ENCODE data around the gene TAF1C. TPM values are rescaled to one million over a fixed set of nuclear protein-coding genes. Genes with fewer than 3 reads are reported as not detected.
A peak's percentile ranks its signal among the peaks of the same experiment; 100 is the strongest.

The TAF1C gene
- polyA plus RNA-seq, 1 of the 3 experiments (the other 2 are of a cell fraction) = 49.3 TPM

DNA sequence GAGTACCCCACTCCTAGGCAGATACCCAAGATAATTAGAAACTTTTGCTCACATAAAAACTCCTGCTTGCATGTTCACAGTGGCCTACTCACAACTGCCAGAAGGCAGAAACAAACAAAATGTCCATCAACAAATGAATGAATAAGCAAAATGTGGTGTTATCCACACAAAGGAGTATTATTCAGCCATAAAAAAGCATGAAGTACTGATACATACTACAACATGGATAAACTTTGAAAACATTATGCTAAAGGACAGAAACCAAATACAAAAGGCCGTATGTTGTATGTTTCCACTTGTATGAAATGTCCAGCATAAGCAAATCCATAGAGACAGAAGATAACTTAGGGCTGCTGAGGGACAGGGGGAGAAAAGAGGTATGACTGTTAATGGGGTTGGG is 43.8 kb downstream of the TAF1C start:
- Histone ChIP-seq H3K36me3 (replicated peaks in 1 of 2; ENCODE audit: control insufficient read depth in 1 of 2, insufficient read depth in 2 of 2, low read length in 1 of 2) (no peaks in the 10 kb centered on the region), H3K27me3 (ENCODE audit: insufficient read depth) (peaks cover 8% of the 10 kb centered on the region; the same call in 1 of the 2 replicates), H3K4me2 (peak overlapping the region; percentile 96; the same call in 1 of the 2 replicates), H2AFZ (ENCODE audit: low read depth) (no peak overlapping the region), H3K27ac (ENCODE audit: low read depth in 2 of 2, low read length in 1 of 2) (no peak overlapping the region), H3K79me2 (ENCODE audit: insufficient read depth) (peaks cover 55% of the 10 kb centered on the region), H3K9ac (no peak overlapping the region), H3F3A (replicated peaks; ENCODE audit: insufficient read depth) (no peaks in the 10 kb centered on the region), H3K4me3 (ENCODE audit: low read depth in 2 of 2, low read length in 1 of 2) (no peak overlapping the region), H3K9me2 (no peaks in the 10 kb centered on the region), H3K9me3 (no peaks in the 10 kb centered on the region), H3K4me1 (ENCODE audit: control insufficient read depth in 1 of 2, insufficient read depth in 2 of 2, low read depth in 1 of 2, low read length in 1 of 2) (peaks cover 0 to 5% of the 10 kb centered on the region in 2 experiments; a peak in 1 of 4 replicates), H4K20me1 (ENCODE audit: insufficient read depth) (peaks cover 14% of the 10 kb centered on the region)
- ChIA-PET CTCF (interaction anchor here (1.2 to 2.3 kb wide), 4 partner anchors 11 to 44 kb away, joined by 3 to 6 read pairs (median 5); partner anchors contain the start of gene MBTPS1), POLR2A (no interaction called here)
- no peak for DNase-seq
- WGBS (ENCODE audit: low lambda C conversion rate) = 91% methylated on average over 1 of the region's 1 CpG
- TF ChIP-seq YY1 (IDR thresholded peaks at IDR 0.05; ENCODE audit: low read depth) (no peak), RAD21 (IDR thresholded peaks at IDR 0.05; ENCODE audit: low read length) (no peak), ELF1 (IDR thresholded peaks at IDR 0.05) (no peak), FOSL2 (IDR thresholded peaks at IDR 0.05; ENCODE audit: borderline replicate concordance, low read depth) (no peak), TCF12 (IDR thresholded peaks at IDR 0.05) (no peak), RCOR1 (IDR thresholded peaks at IDR 0.05; ENCODE audit: low read length) (no peak), CHD2 (IDR thresholded peaks at IDR 0.05; ENCODE audit: low read length, partially characterized antibody) (no peak)
- TF ChIP-seq, protein P1, sequence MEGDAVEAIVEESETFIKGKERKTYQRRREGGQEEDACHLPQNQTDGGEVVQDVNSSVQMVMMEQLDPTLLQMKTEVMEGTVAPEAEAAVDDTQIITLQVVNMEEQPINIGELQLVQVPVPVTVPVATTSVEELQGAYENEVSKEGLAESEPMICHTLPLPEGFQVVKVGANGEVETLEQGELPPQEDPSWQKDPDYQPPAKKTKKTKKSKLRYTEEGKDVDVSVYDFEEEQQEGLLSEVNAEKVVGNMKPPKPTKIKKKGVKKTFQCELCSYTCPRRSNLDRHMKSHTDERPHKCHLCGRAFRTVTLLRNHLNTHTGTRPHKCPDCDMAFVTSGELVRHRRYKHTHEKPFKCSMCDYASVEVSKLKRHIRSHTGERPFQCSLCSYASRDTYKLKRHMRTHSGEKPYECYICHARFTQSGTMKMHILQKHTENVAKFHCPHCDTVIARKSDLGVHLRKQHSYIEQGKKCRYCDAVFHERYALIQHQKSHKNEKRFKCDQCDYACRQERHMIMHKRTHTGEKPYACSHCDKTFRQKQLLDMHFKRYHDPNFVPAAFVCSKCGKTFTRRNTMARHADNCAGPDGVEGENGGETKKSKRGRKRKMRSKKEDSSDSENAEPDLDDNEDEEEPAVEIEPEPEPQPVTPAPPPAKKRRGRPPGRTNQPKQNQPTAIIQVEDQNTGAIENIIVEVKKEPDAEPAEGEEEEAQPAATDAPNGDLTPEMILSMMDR (IDR thresholded peaks at IDR 0.05) = no peak
- TF ChIP-seq, protein P2, sequence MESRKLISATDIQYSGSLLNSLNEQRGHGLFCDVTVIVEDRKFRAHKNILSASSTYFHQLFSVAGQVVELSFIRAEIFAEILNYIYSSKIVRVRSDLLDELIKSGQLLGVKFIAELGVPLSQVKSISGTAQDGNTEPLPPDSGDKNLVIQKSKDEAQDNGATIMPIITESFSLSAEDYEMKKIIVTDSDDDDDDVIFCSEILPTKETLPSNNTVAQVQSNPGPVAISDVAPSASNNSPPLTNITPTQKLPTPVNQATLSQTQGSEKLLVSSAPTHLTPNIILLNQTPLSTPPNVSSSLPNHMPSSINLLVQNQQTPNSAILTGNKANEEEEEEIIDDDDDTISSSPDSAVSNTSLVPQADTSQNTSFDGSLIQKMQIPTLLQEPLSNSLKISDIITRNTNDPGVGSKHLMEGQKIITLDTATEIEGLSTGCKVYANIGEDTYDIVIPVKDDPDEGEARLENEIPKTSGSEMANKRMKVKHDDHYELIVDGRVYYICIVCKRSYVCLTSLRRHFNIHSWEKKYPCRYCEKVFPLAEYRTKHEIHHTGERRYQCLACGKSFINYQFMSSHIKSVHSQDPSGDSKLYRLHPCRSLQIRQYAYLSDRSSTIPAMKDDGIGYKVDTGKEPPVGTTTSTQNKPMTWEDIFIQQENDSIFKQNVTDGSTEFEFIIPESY (IDR thresholded peaks at IDR 0.05; ENCODE audit: borderline replicate concordance, low read depth) = no peak
- TF ChIP-seq, protein P3, sequence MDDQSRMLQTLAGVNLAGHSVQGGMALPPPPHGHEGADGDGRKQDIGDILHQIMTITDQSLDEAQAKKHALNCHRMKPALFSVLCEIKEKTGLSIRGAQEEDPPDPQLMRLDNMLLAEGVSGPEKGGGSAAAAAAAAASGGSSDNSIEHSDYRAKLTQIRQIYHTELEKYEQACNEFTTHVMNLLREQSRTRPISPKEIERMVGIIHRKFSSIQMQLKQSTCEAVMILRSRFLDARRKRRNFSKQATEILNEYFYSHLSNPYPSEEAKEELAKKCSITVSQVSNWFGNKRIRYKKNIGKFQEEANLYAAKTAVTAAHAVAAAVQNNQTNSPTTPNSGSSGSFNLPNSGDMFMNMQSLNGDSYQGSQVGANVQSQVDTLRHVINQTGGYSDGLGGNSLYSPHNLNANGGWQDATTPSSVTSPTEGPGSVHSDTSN (IDR thresholded peaks at IDR 0.05) = no peak

DNA sequence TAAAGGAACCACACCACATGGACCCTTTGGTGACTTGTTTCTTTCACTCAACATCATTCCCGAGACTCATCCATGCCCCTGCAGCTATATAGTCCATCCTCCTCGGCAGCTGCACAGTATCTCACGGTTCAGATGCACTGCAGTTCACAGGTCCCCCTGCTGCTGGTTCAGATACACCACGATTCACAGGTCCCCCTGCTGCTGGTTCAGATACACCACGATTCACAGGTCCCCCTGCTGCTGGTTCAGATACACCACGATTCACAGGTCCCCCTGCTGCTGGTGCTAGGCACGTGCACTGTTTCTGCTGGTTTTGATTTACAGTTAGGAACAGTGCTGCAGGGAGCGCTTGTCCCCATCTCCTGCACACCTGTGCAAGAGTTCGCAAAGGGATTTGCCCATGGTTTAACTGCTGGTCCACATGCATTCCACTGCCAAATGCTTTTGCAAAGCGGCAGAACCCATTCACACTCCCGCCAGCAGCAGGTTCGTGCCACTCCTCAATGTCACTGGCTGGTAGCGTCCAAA is 45.6 kb downstream of the TAF1C start:
- no peak for DNase-seq
- no peaks in the 10 kb centered on the region for H3K36me3 ChIP-seq (replicated peaks in 1 of 2; ENCODE audit: control insufficient read depth in 1 of 2, insufficient read depth in 2 of 2, low read length in 1 of 2)
- POLR2A ChIA-PET = no interaction called here
- H3K27me3 ChIP-seq (ENCODE audit: insufficient read depth) = peaks cover 2% of the 10 kb centered on the region; the same call in 1 of the 2 replicates
- H3K9ac ChIP-seq = no peak overlapping the region
- H3K4me2 ChIP-seq = no peak overlapping the region
- peaks cover 68% of the 10 kb centered on the region for H3K79me2 ChIP-seq (ENCODE audit: insufficient read depth)
- WGBS (ENCODE audit: low lambda C conversion rate) = 76% methylated on average over 11 of the region's 13 CpGs
- no peak overlapping the region for H2AFZ ChIP-seq (ENCODE audit: low read depth)
- H3F3A ChIP-seq (replicated peaks; ENCODE audit: insufficient read depth) = no peaks in the 10 kb centered on the region
- peaks cover 0 to 5% of the 10 kb centered on the region in 2 experiments; a peak in 1 of 4 replicates for H3K4me1 ChIP-seq (ENCODE audit: control insufficient read depth in 1 of 2, insufficient read depth in 2 of 2, low read depth in 1 of 2, low read length in 1 of 2)
- peaks cover 18% of the 10 kb centered on the region for H4K20me1 ChIP-seq (ENCODE audit: insufficient read depth)
- H3K9me3 ChIP-seq = no peaks in the 10 kb centered on the region
- CTCF ChIA-PET = interaction anchor here (1.0 to 2.3 kb wide), 2 partner anchors 34 to 46 kb away, joined by 4 to 6 read pairs; partner anchors contain the start of gene TAF1C
- H3K4me3 ChIP-seq (ENCODE audit: low read depth in 2 of 2, low read length in 1 of 2) = no peak overlapping the region
- H3K27ac ChIP-seq (ENCODE audit: low read depth in 2 of 2, low read length in 1 of 2) = no peak overlapping the region
- no peaks in the 10 kb centered on the region for H3K9me2 ChIP-seq
- TF ChIP-seq MXI1 (IDR thresholded peaks at IDR 0.05; ENCODE audit: low read depth, low read length) (no peak), CHD2 (IDR thresholded peaks at IDR 0.05; ENCODE audit: low read length, partially characterized antibody) (no peak), ELF1 (IDR thresholded peaks at IDR 0.05) (no peak), RFX5 (IDR thresholded peaks at IDR 0.05; ENCODE audit: low read length) (no peak), FOXJ3 (CRISPR knock-in tag; IDR thresholded peaks at IDR 0.05) (no peak), JUND (IDR thresholded peaks at IDR 0.05) (no peak), TEAD4 (IDR thresholded peaks at IDR 0.05; ENCODE audit: borderline replicate concordance, insufficient read depth) (no peak), GABPA (IDR thresholded peaks at IDR 0.05; ENCODE audit: low read depth) (no peak), TAF1 (IDR thresholded peaks at IDR 0.05; ENCODE audit: borderline replicate concordance, low read depth, low read length) (no peak)
- TF ChIP-seq, protein P4, sequence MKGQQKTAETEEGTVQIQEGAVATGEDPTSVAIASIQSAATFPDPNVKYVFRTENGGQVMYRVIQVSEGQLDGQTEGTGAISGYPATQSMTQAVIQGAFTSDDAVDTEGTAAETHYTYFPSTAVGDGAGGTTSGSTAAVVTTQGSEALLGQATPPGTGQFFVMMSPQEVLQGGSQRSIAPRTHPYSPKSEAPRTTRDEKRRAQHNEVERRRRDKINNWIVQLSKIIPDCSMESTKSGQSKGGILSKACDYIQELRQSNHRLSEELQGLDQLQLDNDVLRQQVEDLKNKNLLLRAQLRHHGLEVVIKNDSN (IDR thresholded peaks at IDR 0.05; ENCODE audit: borderline replicate concordance, low read depth) = no peak
- TF ChIP-seq, protein P2 (IDR thresholded peaks at IDR 0.05; ENCODE audit: borderline replicate concordance, low read depth) = no peak
- TF ChIP-seq, protein P5, sequence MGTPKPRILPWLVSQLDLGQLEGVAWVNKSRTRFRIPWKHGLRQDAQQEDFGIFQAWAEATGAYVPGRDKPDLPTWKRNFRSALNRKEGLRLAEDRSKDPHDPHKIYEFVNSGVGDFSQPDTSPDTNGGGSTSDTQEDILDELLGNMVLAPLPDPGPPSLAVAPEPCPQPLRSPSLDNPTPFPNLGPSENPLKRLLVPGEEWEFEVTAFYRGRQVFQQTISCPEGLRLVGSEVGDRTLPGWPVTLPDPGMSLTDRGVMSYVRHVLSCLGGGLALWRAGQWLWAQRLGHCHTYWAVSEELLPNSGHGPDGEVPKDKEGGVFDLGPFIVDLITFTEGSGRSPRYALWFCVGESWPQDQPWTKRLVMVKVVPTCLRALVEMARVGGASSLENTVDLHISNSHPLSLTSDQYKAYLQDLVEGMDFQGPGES (IDR thresholded peaks at IDR 0.05; ENCODE audit: low read depth, low read length) = no peak
